Measurements from ENCODE around the gene ADGRL4. TPM values are rescaled to one million over a fixed set of nuclear protein-coding genes. Genes with fewer than 3 reads are reported as not detected.
A peak's percentile ranks its signal among the peaks of the same experiment; 100 is the strongest.

Gene ADGRL4
- 10 to 100 TPM in 2 of 4 donors, 1 to 10 TPM in 2; 3.2 to 21.8 (median 14.1) TPM for total RNA-seq

- peak within 1 kb of the TSS in 3 of 4 donors; percentile 23 to 51 (median 32) for H3K4me3 ChIP-seq
- H3K9me3 ChIP-seq, result no peaks in the 10 kb centered on the region
- H3K27me3 ChIP-seq, result peaks cover 0 to 7% (median 0%) of the 10 kb centered on the region in 4 donors
- peak in 2 of 4 donors; percentile 31 to 35 for TF ChIP-seq POLR2A (IDR thresholded peaks at IDR 0.05)
- no peak for TF ChIP-seq CTCF (IDR thresholded peaks at IDR 0.05)
- DNase-seq, result no peak
- 33% methylated on average over 2 to 26 of the region's 35 CpGs for WGBS, 2 donors
- peak within 1 kb of the TSS; percentile 12 to 75 (median 60) for H3K27ac ChIP-seq
- H3K4me1 ChIP-seq, result no peaks in the 10 kb centered on the region
- intact Hi-C loops (cut with DNase I), result no loop called here
- H3K36me3 ChIP-seq, result no peaks in the 10 kb centered on the region
These were observed at the start of gene ADGRL4 for GRCh38 chr1:79006564-79006963. Gene ADGRL4, minus strand, starts transcription at chr1:79006730. Its CDS starts 76 bp downstream, at chr1:79006654.

- intact Hi-C loops (cut with DNase I), result no loop called here
- no peak for DNase-seq
- peaks cover 0 to 2% (median 0%) of the 10 kb centered on the region in 3 donors for H3K9me3 ChIP-seq
These were observed 49.3 kb upstream of the ADGRL4 start for GRCh38 chr1:79055856-79056255.

GRCh38 chr1:79052829-79053449, 46.4 kb upstream of the ADGRL4 start:
- intact Hi-C loops (cut with DNase I), result no loop called here
- H3K27ac ChIP-seq, result no peak overlapping the region
- TF ChIP-seq POLR2A (IDR thresholded peaks at IDR 0.05) (no peak), CTCF (IDR thresholded peaks at IDR 0.05) (no peak)
- H3K4me3 ChIP-seq, result peak overlapping the region in 3 of 4 donors; percentile 19 to 57 (median 25)
- no peaks in the 10 kb centered on the region for H3K27me3 ChIP-seq
- no peaks in the 10 kb centered on the region for H3K9me3 ChIP-seq
- no peaks in the 10 kb centered on the region for H3K36me3 ChIP-seq
- WGBS, 2 donors, result 33 to 41% methylated on average over 4 of the region's 4 CpGs
- DNase-seq, result no peak
- no peaks in the 10 kb centered on the region for H3K4me1 ChIP-seq

More at GRCh38 chr1:79055856-79056255, 49.3 kb upstream of the ADGRL4 start:
- Histone ChIP-seq H3K4me1 (no peaks in the 10 kb centered on the region), H3K27ac (no peak overlapping the region), H3K27me3 (no peaks in the 10 kb centered on the region), H3K36me3 (no peaks in the 10 kb centered on the region), H3K4me3 (no peak overlapping the region)
- WGBS, 2 donors, result 74 to 85% methylated on average over 15 of the region's 15 CpGs
- TF ChIP-seq POLR2A (IDR thresholded peaks at IDR 0.05), result no peak
- TF ChIP-seq CTCF (IDR thresholded peaks at IDR 0.05), result no peak

DNA sequence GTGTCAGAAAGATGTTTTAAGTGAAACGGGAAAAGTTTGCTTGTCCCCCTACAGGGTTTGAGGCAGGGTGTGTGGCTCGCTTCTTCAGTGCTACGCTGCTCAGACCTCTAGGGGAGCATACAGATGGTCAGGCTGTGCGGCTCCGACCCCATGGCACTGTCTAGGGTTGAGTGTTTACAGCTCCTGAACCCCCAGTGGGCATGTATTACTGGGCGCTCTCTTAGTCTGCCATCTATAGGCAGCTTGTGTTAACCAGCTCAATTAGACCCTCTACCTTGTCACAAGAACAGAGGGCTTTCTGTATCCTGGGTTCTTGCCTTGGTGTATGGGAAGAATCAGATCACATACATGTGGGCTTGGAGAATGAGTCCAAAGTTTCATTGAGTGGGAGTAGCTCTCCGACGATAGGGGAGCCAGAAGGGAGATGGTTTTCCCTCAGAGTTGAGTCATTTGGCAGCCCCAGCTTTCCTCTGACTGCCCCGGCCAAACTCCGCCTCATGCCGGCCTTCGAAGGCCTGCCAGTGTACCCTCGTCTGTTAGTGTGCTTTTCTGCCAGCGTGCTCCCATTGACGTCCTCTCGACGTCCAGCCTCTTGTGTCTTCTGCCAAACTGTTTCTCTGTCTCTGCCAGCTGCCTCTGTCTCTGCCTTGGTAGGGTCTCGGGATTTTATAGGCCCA, 38.6 kb upstream of the ADGRL4 start:
- Histone ChIP-seq H3K9me3 (no peaks in the 10 kb centered on the region), H3K27ac (no peak overlapping the region), H3K36me3 (no peaks in the 10 kb centered on the region), H3K27me3 (no peaks in the 10 kb centered on the region), H3K4me1 (no peaks in the 10 kb centered on the region), H3K4me3 (no peak overlapping the region)
- intact Hi-C loops (cut with DNase I), result no loop called here
- no peak for DNase-seq
- TF ChIP-seq CTCF (IDR thresholded peaks at IDR 0.05) (no peak), POLR2A (IDR thresholded peaks at IDR 0.05) (no peak)
- WGBS, 2 donors, result 79 to 81% methylated on average over 11 to 16 of the region's 18 CpGs

GRCh38 chr1:79043506-79043905, 37.0 kb upstream of the ADGRL4 start:
- TF ChIP-seq CTCF (IDR thresholded peaks at IDR 0.05), result no peak
- no peak for TF ChIP-seq POLR2A (IDR thresholded peaks at IDR 0.05)
- intact Hi-C loops (cut with DNase I), result no loop called here
- Histone ChIP-seq H3K36me3 (no peaks in the 10 kb centered on the region), H3K4me3 (no peak overlapping the region), H3K4me1 (no peaks in the 10 kb centered on the region), H3K9me3 (no peaks in the 10 kb centered on the region), H3K27me3 (no peaks in the 10 kb centered on the region), H3K27ac (no peak overlapping the region)
- 50 to 52% methylated on average over 4 of the region's 4 CpGs for WGBS, 2 donors
- DNase-seq, result no peak

All from esophagus squamous epithelium (tissue), 5 donors.